Fibroblast of lung (primary cell): ENCODE results near the gene GPC6. TPM values are rescaled to one million over a fixed set of nuclear protein-coding genes. Genes with fewer than 3 reads are reported as not detected.

Experiments
- DNase-seq, 2 donors: peaks; one replicate each; pipeline versions ENCODE4 v3.0.0 to v3.0.0-alpha.2; 2010; ENCODE audit warnings: low read depth in 2 of 2
- H2AFZ ChIP-seq: 2 replicates; pipeline ENCODE4 v1.5.1; 2012; ENCODE audit warnings: low read length, control low read depth, inconsistent platforms
- H3K27ac ChIP-seq: 2 replicates; pipeline ENCODE4 v1.5.1; 2011; ENCODE audit warnings: low read length, control low read depth; ENCODE audit not compliant: insufficient read depth
- H3K27me3 ChIP-seq: 2 replicates; pipeline ENCODE4 v1.5.1; 2011; ENCODE audit warnings: mild to moderate bottlenecking, low read length; ENCODE audit not compliant: control insufficient read depth, insufficient read depth
- H3K36me3 ChIP-seq: 2 replicates; pipeline ENCODE4 v1.5.1; 2011; ENCODE audit warnings: low read length; ENCODE audit not compliant: control insufficient read depth, insufficient read depth
- H3K4me1 ChIP-seq: 2 replicates; pipeline ENCODE4 v1.5.1; 2011; ENCODE audit warnings: low read length; ENCODE audit not compliant: control insufficient read depth, insufficient read depth; ENCODE audit errors: extremely low read depth
- H3K4me2 ChIP-seq: 2 replicates; pipeline ENCODE4 v1.5.1; 2011; ENCODE audit warnings: low read length, control low read depth; ENCODE audit not compliant: insufficient read depth; ENCODE audit errors: extremely low read depth
- H3K4me3 ChIP-seq, 4 experiments: fragments of 200-600 bp in 1 of 4; sonication (generic) in 1 of 4; replicated peaks in 1 of 4; 2 replicates each; pipeline ENCODE4 v1.5.1; 2011 to 2016; ENCODE audit warnings: low read length in 4 of 4, low read depth in 3 of 4, mild to moderate bottlenecking in 3 of 4, control low read depth in 2 of 4, inconsistent platforms in 1 of 4, mixed read lengths in 1 of 4; ENCODE audit not compliant: insufficient read depth in 1 of 4; ENCODE audit errors: control extremely low read depth in 1 of 4
- H3K79me2 ChIP-seq: 2 replicates; pipeline ENCODE4 v1.5.1; 2012; ENCODE audit warnings: mild to moderate bottlenecking, low read length, inconsistent platforms; ENCODE audit not compliant: control insufficient read depth, insufficient read depth
- H3K9ac ChIP-seq: 2 replicates; pipeline ENCODE4 v1.5.1; 2011; ENCODE audit warnings: mild to moderate bottlenecking, low read length, control low read depth; ENCODE audit not compliant: insufficient read depth
- H3K9me3 ChIP-seq: 2 replicates; pipeline ENCODE4 v1.5.1; 2012; ENCODE audit warnings: low read depth, low read length; ENCODE audit not compliant: control insufficient read depth, insufficient read depth
- H4K20me1 ChIP-seq: 2 replicates; pipeline ENCODE4 v1.5.1; 2011; ENCODE audit warnings: low read length; ENCODE audit not compliant: control insufficient read depth, insufficient read depth; ENCODE audit errors: extremely low read depth
- EZH2 ChIP-seq: IDR thresholded peaks from 2 replicates; pipeline ENCODE4 v1.5.1; 2012; ENCODE audit warnings: low read length, control low read depth, mild to moderate bottlenecking; ENCODE audit errors: missing control alignments
- polyA plus RNA-seq, 2 donors: library from polyadenylated mRNA; depleted of rRNA in 1 of 2; stranded (reverse) in 1 of 2; unstranded in 1 of 2; fragments of >200 nt; gene quantifications; 2 replicates each; pipeline ENCODE4 v1.2.1, GENCODE V29; 2011 to 2012; ENCODE audit warnings: missing spikeins in 1 of 2
- total RNA-seq: library from RNA; depleted of rRNA; stranded (reverse); fragments of >200 nt; gene quantifications from 2 replicates; pipeline ENCODE4 v1.2.1, GENCODE V29; 2014
- TF ChIP-seq, protein P1 (sequence below), 2 donors: IDR thresholded peaks in 1 of 2; conservative IDR thresholded peaks in 1 of 2; 1 replicate in 1 of 2; 2 replicates in 1 of 2; pipeline ENCODE4 v1.5.1; 2011 to 2012; ENCODE audit warnings: low read length in 2 of 2, control low read depth in 1 of 2, inconsistent platforms in 1 of 2, low read depth in 1 of 2, mild to moderate bottlenecking in 1 of 2

The GPC6 gene
- total and polyA plus RNA-seq, 2 donors (not counting 1 experiment from before 2014, with no cell fraction given): 11.2 to 33.7 TPM

DNA sequence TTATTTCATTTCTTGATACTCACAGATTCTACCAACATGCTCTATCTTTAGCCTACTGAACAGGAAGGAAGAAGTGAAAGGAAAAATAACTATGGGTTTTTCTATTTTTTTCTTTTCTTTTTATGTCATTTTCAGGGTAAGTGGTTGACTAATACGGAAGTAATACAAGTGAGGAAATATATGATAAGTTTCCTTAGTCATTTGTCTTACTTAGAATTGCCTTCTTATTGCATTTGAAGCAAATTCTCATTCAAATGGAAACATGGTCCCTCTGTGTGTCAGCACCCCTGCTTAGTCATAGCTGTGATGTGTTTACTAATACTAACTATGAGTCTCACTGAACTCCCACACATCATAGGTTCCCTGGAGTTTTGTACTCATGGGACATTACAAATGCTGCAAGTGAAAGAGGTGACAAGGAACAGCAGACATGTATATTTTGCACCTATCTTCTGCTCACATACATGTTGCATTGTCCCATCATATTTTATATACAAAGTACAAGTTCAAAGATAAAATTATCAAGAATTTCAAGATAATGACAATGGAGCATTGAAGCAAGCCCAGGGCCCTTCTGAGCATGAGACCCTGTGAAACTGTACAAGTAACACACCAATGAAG, 1192.8 kb downstream of the GPC6 start:
- Histone ChIP-seq H3K79me2 (no peaks in the 10 kb centered on the region), H3K4me1 (no peaks in the 10 kb centered on the region), H3K4me2 (no peak overlapping the region), H3K27me3 (no peaks in the 10 kb centered on the region), H2AFZ (no peak overlapping the region), H3K9me3 (no peaks in the 10 kb centered on the region), H3K27ac (no peak overlapping the region), H3K9ac (no peak overlapping the region), H3K36me3 (no peaks in the 10 kb centered on the region), H3K4me3 (no peak overlapping the region), H4K20me1 (no peaks in the 10 kb centered on the region)
- DNase-seq: peak; percentile 75 to 83
- no peak for TF ChIP-seq EZH2
- TF ChIP-seq, protein P1, sequence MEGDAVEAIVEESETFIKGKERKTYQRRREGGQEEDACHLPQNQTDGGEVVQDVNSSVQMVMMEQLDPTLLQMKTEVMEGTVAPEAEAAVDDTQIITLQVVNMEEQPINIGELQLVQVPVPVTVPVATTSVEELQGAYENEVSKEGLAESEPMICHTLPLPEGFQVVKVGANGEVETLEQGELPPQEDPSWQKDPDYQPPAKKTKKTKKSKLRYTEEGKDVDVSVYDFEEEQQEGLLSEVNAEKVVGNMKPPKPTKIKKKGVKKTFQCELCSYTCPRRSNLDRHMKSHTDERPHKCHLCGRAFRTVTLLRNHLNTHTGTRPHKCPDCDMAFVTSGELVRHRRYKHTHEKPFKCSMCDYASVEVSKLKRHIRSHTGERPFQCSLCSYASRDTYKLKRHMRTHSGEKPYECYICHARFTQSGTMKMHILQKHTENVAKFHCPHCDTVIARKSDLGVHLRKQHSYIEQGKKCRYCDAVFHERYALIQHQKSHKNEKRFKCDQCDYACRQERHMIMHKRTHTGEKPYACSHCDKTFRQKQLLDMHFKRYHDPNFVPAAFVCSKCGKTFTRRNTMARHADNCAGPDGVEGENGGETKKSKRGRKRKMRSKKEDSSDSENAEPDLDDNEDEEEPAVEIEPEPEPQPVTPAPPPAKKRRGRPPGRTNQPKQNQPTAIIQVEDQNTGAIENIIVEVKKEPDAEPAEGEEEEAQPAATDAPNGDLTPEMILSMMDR (conservative IDR thresholded peaks at IDR 0.05 in 1 of 2, IDR thresholded peaks at IDR 0.05 in 1 of 2; ENCODE audit: low read depth in 1 of 2, low read length in 2 of 2): no peak

DNA sequence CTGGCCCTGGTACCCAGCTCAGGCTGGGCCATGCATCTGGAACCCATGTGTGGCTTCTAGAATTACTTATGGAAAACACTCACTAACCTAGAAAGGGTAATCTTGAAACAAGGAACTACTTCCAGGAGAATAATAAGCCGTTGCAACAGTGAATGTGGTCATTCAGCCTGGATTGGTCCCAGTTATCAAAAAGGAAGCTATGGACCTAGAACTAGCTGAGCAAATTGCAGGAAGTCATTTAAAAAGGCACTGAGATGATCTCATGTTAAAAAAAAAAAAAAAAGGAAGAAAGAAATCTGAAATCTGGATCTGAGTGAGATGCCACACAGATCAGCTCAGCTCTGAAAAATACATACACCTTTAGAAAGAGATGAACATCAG, 1193.3 kb downstream of the GPC6 start:
- no peak overlapping the region for H3K27ac ChIP-seq
- no peak overlapping the region for H2AFZ ChIP-seq
- H3K79me2 ChIP-seq: no peaks in the 10 kb centered on the region
- no peak for DNase-seq
- H3K4me1 ChIP-seq: no peaks in the 10 kb centered on the region
- no peaks in the 10 kb centered on the region for H4K20me1 ChIP-seq
- H3K27me3 ChIP-seq: no peaks in the 10 kb centered on the region
- H3K4me2 ChIP-seq: no peak overlapping the region
- TF ChIP-seq EZH2: no peak
- TF ChIP-seq, protein P1 (conservative IDR thresholded peaks at IDR 0.05 in 1 of 2, IDR thresholded peaks at IDR 0.05 in 1 of 2; ENCODE audit: low read depth in 1 of 2, low read length in 2 of 2): no peak
- no peak overlapping the region for H3K4me3 ChIP-seq
- H3K9ac ChIP-seq: no peak overlapping the region
- no peaks in the 10 kb centered on the region for H3K9me3 ChIP-seq
- no peaks in the 10 kb centered on the region for H3K36me3 ChIP-seq

DNA sequence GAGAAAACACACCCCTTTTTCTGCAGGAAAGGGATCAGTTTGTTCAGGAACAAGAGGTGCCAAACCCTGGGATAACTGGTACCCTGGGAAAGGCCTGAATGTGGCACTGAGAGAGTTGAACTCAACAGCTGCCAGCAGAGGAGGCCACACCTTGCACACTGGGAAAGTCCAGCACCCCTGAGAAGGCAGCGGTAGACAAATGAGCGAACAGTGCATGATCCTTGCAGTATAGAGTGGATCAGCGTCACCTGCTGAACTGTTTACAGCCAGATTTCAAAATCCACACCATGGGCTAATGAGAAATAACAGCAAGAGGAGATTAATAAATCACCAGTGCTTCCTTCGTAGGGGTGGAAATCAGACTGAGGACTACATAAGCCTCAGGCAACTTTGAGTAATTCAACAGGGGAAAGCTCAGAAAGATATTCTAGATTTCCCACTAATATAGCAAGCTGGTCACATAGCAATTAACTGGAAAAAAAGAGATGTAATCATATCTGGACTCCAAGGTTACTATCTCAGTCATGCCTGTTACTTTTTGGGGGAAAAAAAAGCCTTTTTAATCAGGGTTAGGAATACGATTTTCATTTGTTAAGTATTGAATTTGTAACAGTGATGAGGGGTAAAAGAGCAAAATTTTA, 1200.8 kb downstream of the GPC6 start:
- no peak for DNase-seq
- no peak for TF ChIP-seq EZH2
- TF ChIP-seq, protein P1 (conservative IDR thresholded peaks at IDR 0.05 in 1 of 2, IDR thresholded peaks at IDR 0.05 in 1 of 2; ENCODE audit: low read depth in 1 of 2, low read length in 2 of 2): no peak
- H3K27ac ChIP-seq: no peak overlapping the region

More for the DNA sequence above, 1200.8 kb downstream of the GPC6 start:
- H3K36me3 ChIP-seq: no peaks in the 10 kb centered on the region
- H3K9me3 ChIP-seq: no peaks in the 10 kb centered on the region
- H3K4me3 ChIP-seq: no peak overlapping the region
- no peaks in the 10 kb centered on the region for H3K27me3 ChIP-seq
- no peak overlapping the region for H3K4me2 ChIP-seq
- no peak overlapping the region for H2AFZ ChIP-seq
- H3K9ac ChIP-seq: no peak overlapping the region
- no peaks in the 10 kb centered on the region for H3K4me1 ChIP-seq
- H4K20me1 ChIP-seq: no peaks in the 10 kb centered on the region
- H3K79me2 ChIP-seq: no peaks in the 10 kb centered on the region
